RWPE2 (cell line): ENCODE results near the gene ATXN7L1.

ENCODE experiments used
- ATAC-seq: fragments of 200-7000 bp; cut with Tn5 transposase; 3 replicates; pipeline ENCODE4 v1.9.1; 2021; ENCODE audit warnings: low read depth
- DNase-seq: peaks from one replicate; pipeline ENCODE4 v3.0.0-alpha.2; 2020; ENCODE audit warnings: low spot score
- H3K27ac ChIP-seq: fragments of 450-650 bp; 2 replicates; pipeline ENCODE4 v1.5.1; 2017; ENCODE audit warnings: mild to moderate bottlenecking; ENCODE audit not compliant: poor library complexity, severe bottlenecking
- H3K27me3 ChIP-seq: fragments of 250-450 bp; sonication (Bioruptor Pico); 2 replicates; pipeline ENCODE4 v1.5.1; 2021; ENCODE audit warnings: mild to moderate bottlenecking, moderate library complexity; ENCODE audit not compliant: insufficient read depth, poor library complexity, severe bottlenecking
- H3K36me3 ChIP-seq: fragments of 250-450 bp; sonication (Bioruptor Pico); 2 replicates; pipeline ENCODE4 v1.5.1; 2020; ENCODE audit warnings: low read depth, mild to moderate bottlenecking, moderate library complexity
- H3K4me1 ChIP-seq: fragments of 250-450 bp; sonication (Bioruptor Pico); 2 replicates; pipeline ENCODE4 v1.5.1; 2021; ENCODE audit warnings: mild to moderate bottlenecking, moderate library complexity; ENCODE audit not compliant: insufficient read depth, poor library complexity, severe bottlenecking
- H3K4me3 ChIP-seq: fragments of 250-450 bp; sonication (Bioruptor Pico); 2 replicates; pipeline ENCODE4 v1.5.1; 2021; ENCODE audit warnings: mild to moderate bottlenecking, moderate library complexity; ENCODE audit not compliant: severe bottlenecking
- H3K9me3 ChIP-seq: fragments of 250-450 bp; sonication (Bioruptor Pico); 2 replicates; pipeline ENCODE4 v1.5.1; 2021; ENCODE audit warnings: mild to moderate bottlenecking, moderate library complexity; ENCODE audit not compliant: severe bottlenecking
- CTCF ChIP-seq: fragments of 450-650 bp; IDR thresholded peaks from one replicate; pipeline ENCODE4 v1.5.1; 2017; ENCODE audit warnings: mild to moderate bottlenecking, moderate library complexity; ENCODE audit not compliant: poor library complexity, severe bottlenecking

Gene ATXN7L1

GRCh38 chr7:105648561-105649401 lies 227.6 kb downstream of the ATXN7L1 start:
- TF ChIP-seq CTCF = no peak
- no peak overlapping the region for H3K4me3 ChIP-seq
- H3K27ac ChIP-seq = no peak overlapping the region
- H3K9me3 ChIP-seq = no peaks in the 10 kb centered on the region
- peak; percentile 61 for ATAC-seq
- H3K4me1 ChIP-seq = peaks cover 4% of the 10 kb centered on the region
- no peak for DNase-seq
- H3K27me3 ChIP-seq = no peaks in the 10 kb centered on the region
- no peaks in the 10 kb centered on the region for H3K36me3 ChIP-seq

- ATAC-seq = no peak
- Histone ChIP-seq H3K9me3 (no peaks in the 10 kb centered on the region), H3K36me3 (no peaks in the 10 kb centered on the region), H3K27ac (no peak overlapping the region), H3K4me1 (peaks cover 4% of the 10 kb centered on the region), H3K4me3 (no peak overlapping the region), H3K27me3 (no peaks in the 10 kb centered on the region)
- TF ChIP-seq CTCF = no peak
- no peak for DNase-seq
Measured at GRCh38 chr7:105647591-105647990, 228.8 kb downstream of the ATXN7L1 start.

- no peak for TF ChIP-seq CTCF
- no peak for ATAC-seq
- Histone ChIP-seq H3K9me3 (no peaks in the 10 kb centered on the region), H3K27me3 (no peaks in the 10 kb centered on the region), H3K4me3 (no peak overlapping the region), H3K36me3 (no peaks in the 10 kb centered on the region), H3K27ac (no peak overlapping the region), H3K4me1 (peaks cover 4% of the 10 kb centered on the region)
- no peak for DNase-seq
Measured at GRCh38 chr7:105644937-105645336, 231.5 kb downstream of the ATXN7L1 start.

GRCh38 chr7:105643851-105644250 lies 232.5 kb downstream of the ATXN7L1 start:
- Histone ChIP-seq H3K27me3 (no peaks in the 10 kb centered on the region), H3K4me1 (peaks cover 2% of the 10 kb centered on the region), H3K27ac (no peak overlapping the region), H3K9me3 (no peaks in the 10 kb centered on the region), H3K36me3 (no peaks in the 10 kb centered on the region), H3K4me3 (no peak overlapping the region)
- ATAC-seq (no peak), DNase-seq (no peak)
- no peak for TF ChIP-seq CTCF

GRCh38 chr7:105643384-105643783 lies 233.0 kb downstream of the ATXN7L1 start:
- ATAC-seq (no peak), DNase-seq (no peak)
- Histone ChIP-seq H3K4me1 (no peaks in the 10 kb centered on the region), H3K4me3 (no peak overlapping the region), H3K27ac (no peak overlapping the region), H3K27me3 (no peaks in the 10 kb centered on the region), H3K36me3 (no peaks in the 10 kb centered on the region), H3K9me3 (no peaks in the 10 kb centered on the region)
- no peak for TF ChIP-seq CTCF
